ENCODE data around the gene MPRIP.

The MPRIP gene

GRCh38 chr17:17226451-17227265 is 184.4 kb downstream of the MPRIP start:
- ChIA-PET POLR2A (ENCODE audit: low non-redundant PET) (interaction anchor here (0.6 kb wide), 1 partner anchor 694 kb away, joined by 3 read pairs; no protein-coding TSS in a partner anchor), CTCF (interaction anchor here (0.6 kb wide), 1 partner anchor 9 kb away, joined by 4 read pairs; no protein-coding TSS in a partner anchor)
- H3K27ac ChIP-seq = no peak overlapping the region
- DNase-seq (ENCODE audit: low spot score) = no peak
- TF ChIP-seq CTCF (conservative IDR thresholded peaks at IDR 0.05; ENCODE audit: low read depth) = no peak

- DNase-seq (ENCODE audit: low spot score) = no peak
- TF ChIP-seq CTCF (conservative IDR thresholded peaks at IDR 0.05; ENCODE audit: low read depth) = no peak
- POLR2A ChIA-PET (ENCODE audit: low non-redundant PET) = interaction anchor here (0.6 kb wide), 1 partner anchor 693 kb away, joined by 3 read pairs; no protein-coding TSS in a partner anchor
- CTCF ChIA-PET = no interaction called here
- no peak overlapping the region for H3K27ac ChIP-seq
Measured at GRCh38 chr17:17227608-17228520, 185.6 kb downstream of the MPRIP start.

- TF ChIP-seq CTCF (conservative IDR thresholded peaks at IDR 0.05; ENCODE audit: low read depth) = no peak
- ChIA-PET CTCF (no interaction called here), POLR2A (ENCODE audit: low non-redundant PET) (no interaction called here)
- no peak overlapping the region for H3K27ac ChIP-seq
- no peak for DNase-seq (ENCODE audit: low spot score)
Measured at GRCh38 chr17:17228521-17229279, 186.4 kb downstream of the MPRIP start.

GRCh38 chr17:17229416-17230384 is 187.4 kb downstream of the MPRIP start:
- POLR2A ChIA-PET (ENCODE audit: low non-redundant PET) = no interaction called here
- no peak for DNase-seq (ENCODE audit: low spot score)
- no peak for TF ChIP-seq CTCF (conservative IDR thresholded peaks at IDR 0.05; ENCODE audit: low read depth)
- CTCF ChIA-PET = interaction anchor here (0.6 to 0.7 kb wide), 2 partner anchors 15 to 412 kb away, joined by 3 read pairs; no protein-coding TSS in a partner anchor
- no peak overlapping the region; the same call in 1 of the 2 replicates for H3K27ac ChIP-seq

GRCh38 chr17:17231621-17232302 is 189.5 kb downstream of the MPRIP start:
- H3K27ac ChIP-seq = no peak overlapping the region
- POLR2A ChIA-PET (ENCODE audit: low non-redundant PET) = no interaction called here
- DNase-seq (ENCODE audit: low spot score) = no peak
- TF ChIP-seq CTCF (conservative IDR thresholded peaks at IDR 0.05; ENCODE audit: low read depth) = no peak
- CTCF ChIA-PET = interaction anchor here (0.6 kb wide), 1 partner anchor 351 kb away, joined by 4 read pairs; no protein-coding TSS in a partner anchor
